Fibroblast of mammary gland (primary cell): ENCODE measurements around the gene PTPN3.
A peak's percentile ranks its signal among the peaks of the same experiment; 100 is the strongest.

ENCODE experiments used
- DNase-seq: peaks from one replicate; pipeline ENCODE4 v3.0.0-alpha.2; 2010; ENCODE audit warnings: low read depth
- H3K4me3 ChIP-seq: 2 replicates; pipeline ENCODE4 v1.5.1; 2011; ENCODE audit warnings: low read depth, mild to moderate bottlenecking, low read length, moderate library complexity; ENCODE audit not compliant: control insufficient read depth
- CTCF ChIP-seq: conservative IDR thresholded peaks from 2 replicates; pipeline ENCODE4 v1.5.1; 2011; ENCODE audit warnings: low read depth, low read length, inconsistent platforms; ENCODE audit not compliant: control insufficient read depth, insufficient read depth

Gene PTPN3

DNA sequence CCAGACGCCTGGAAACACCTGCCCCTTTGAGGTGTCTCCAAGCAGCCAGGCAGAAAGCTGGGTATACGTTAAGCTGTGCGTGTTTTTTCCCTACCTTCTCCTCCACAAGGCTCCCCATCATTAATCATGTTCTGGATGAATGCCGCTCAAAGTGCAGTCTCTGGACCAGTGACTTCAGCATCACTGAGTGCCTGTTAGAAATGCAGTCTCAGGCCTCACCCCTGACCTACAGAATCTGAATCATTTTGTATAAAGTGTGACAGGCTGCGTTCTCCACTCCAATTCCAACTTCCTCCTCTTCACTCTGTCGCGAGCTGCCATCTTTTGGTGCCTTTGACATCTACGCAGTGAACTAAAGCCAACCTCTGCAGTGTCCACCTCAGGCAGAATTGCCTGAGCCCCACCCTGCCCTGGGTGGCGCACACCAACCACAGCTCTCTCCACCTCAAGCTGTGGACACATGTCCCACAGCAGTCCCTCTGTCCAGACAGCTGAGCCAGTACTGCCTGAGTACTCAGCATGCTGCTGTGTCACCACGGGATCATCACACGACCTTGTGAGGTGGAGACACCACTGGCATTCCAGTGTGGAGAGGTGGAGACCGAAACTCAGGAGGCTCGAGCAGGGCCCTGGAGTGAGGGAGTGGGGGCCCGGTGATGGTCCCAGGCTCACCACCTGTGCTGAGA lies 14.2 kb downstream of the PTPN3 start:
- DNase-seq = no peak
- H3K4me3 ChIP-seq = no peak overlapping the region
- no peak for TF ChIP-seq CTCF

DNA sequence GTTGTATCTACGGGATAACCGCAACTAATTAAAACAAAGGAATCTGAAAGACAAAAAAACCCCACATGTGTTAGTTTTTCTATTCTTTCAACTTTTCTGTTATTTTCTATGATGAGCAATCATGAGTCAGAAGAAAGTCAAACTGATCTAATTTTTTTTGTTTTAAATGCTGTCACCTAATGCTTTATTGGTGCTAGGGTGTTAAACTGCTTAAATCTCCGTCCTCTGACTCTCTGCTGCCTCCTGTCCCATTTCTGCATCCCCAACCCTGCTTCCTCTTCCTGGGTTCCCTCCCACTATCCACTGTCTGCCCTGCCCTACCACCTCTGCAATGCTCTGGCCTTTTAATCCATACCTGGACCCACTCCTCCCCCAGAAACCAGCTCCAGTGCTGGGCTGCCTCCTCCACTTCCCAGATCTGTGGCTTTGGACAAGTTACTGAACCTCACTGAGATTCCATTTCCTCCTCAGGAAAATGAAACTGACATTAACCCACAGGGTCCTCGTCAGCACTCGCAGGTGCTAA lies 15.7 kb downstream of the PTPN3 start:
- H3K4me3 ChIP-seq = no peak overlapping the region
- DNase-seq = peak; percentile 12
- TF ChIP-seq CTCF = no peak

GRCh38 chr9:109481856-109482255 lies 16.3 kb downstream of the PTPN3 start:
- no peak overlapping the region for H3K4me3 ChIP-seq
- no peak for DNase-seq
- TF ChIP-seq CTCF = no peak

DNA sequence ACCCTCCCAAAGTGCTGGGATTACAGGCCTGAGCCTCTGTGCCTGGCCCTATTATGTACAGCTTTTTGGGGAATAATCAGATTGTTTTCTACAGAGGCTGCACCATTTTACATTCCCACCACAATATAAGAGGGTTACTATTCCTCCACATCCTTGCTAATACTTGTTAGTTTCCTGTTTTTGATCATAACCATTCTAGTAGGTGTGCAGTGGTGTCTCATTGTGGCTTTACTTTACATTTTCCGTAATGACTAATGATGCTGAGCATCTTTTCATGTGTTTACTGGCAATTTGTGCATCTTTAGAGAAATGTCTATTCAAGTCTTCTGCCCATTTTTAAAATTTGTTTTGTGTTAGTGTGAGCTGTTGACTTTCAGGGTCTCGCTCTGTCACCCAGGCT lies 18.3 kb downstream of the PTPN3 start:
- no peak for TF ChIP-seq CTCF
- no peak overlapping the region for H3K4me3 ChIP-seq

GRCh38 chr9:109478665-109479380 lies 19.3 kb downstream of the PTPN3 start:
- TF ChIP-seq CTCF = no peak
- DNase-seq = no peak
- no peak overlapping the region for H3K4me3 ChIP-seq

More for the DNA sequence above, 18.3 kb downstream of the PTPN3 start:
- DNase-seq = no peak

DNA sequence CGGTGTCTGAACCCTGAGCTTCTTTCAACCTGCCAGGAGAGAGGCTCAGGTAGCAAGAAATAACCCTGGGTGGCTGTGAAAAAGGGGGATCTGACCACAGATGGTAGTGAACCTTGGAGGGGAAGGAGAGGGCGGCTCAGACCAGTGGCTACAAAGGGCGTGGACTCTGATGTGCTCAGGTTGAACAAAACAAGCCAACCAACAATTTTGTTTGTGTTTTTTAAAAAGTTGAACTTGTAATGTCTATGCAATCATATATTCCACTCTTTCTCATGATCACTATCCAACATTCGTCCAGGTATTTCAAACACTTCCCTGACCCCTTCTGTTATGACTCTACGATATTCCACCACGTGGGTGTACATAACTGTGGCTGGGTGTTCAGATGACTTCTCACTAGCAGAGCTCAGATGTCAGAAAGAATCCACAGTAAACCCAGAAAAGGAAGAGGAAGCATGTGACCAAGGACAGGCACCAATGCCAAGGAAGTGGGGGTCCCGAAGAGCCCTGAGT lies 20.0 kb downstream of the PTPN3 start:
- no peak for DNase-seq
- no peak overlapping the region for H3K4me3 ChIP-seq
- no peak for TF ChIP-seq CTCF
